HUES64 (cell line): ENCODE results near the gene GUSB.
"Not testable (repeated sequence)": the region's sequence is repeated elsewhere in the genome, so short reads cannot be mapped to it uniquely, and the experiment has no call there.

ENCODE experiments used
- H3K27ac ChIP-seq: 2 replicates; pipeline ENCODE4 v1.7.0; 2013; ENCODE audit warnings: low read depth, low read length, inconsistent platforms
- H3K27me3 ChIP-seq: 2 replicates; pipeline ENCODE4 v1.6.1; 2013; ENCODE audit warnings: mild to moderate bottlenecking, low read length; ENCODE audit not compliant: insufficient read depth
- H3K36me3 ChIP-seq: 2 replicates; pipeline ENCODE4 v1.6.1; 2013; ENCODE audit warnings: mild to moderate bottlenecking, low read length; ENCODE audit not compliant: insufficient read depth
- H3K4me1 ChIP-seq: 2 replicates; pipeline ENCODE4 v1.6.1; 2013; ENCODE audit warnings: mild to moderate bottlenecking, low read length, moderate library complexity; ENCODE audit not compliant: insufficient read depth
- H3K4me3 ChIP-seq: 2 replicates; pipeline ENCODE4 v1.5.1; 2013; ENCODE audit warnings: mild to moderate bottlenecking, low read length, moderate library complexity
- H3K9ac ChIP-seq: 2 replicates; pipeline ENCODE4 v1.6.1; 2013; ENCODE audit warnings: mild to moderate bottlenecking, low read depth, low read length
- H3K9me3 ChIP-seq: 2 replicates; pipeline ENCODE4 v1.6.1; 2013; ENCODE audit warnings: low read depth, low read length; ENCODE audit not compliant: insufficient read depth
- WGBS: fragments of 150-250, 120-280 bp; methylation state at CpG from one replicate; pipeline ENCODE4 v1.1.7; 2013; ENCODE audit warnings: missing lambda C conversion rate; 5-methylcytosine and 5-hydroxymethylcytosine counted together

The GUSB gene

DNA sequence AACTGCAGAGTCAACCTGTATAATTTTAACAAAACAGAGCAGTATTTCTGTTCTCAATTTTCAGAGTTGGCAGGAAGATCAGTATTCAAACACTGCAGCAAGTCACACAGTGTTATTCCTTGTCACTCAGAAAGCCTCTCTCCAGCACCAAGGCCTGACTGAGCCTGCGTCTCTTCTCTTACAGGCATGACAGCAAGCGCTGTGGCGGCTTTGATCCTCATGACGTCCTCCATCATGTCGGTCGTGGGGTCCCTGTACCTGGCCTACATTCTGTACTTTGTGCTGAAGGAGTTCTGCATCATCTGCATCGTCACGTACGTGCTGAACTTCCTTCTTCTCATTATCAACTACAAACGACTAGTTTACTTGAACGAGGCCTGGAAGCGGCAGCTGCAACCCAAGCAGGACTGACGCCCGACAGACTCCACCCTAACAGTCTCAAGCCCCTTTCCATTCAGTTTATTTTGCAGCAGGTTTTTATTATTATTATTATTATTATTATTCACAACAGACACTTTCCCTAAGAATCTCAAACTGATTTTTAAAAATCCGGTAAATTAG is 28.0 kb downstream of the GUSB start:
- Histone ChIP-seq H3K27me3 (no peaks in the 10 kb centered on the region), H3K9me3 (no peaks in the 10 kb centered on the region), H3K4me1 (no peaks in the 10 kb centered on the region), H3K9ac (no peak overlapping the region), H3K4me3 (no peak overlapping the region), H3K27ac (no peak overlapping the region), H3K36me3 (peaks cover 47% of the 10 kb centered on the region)
- whole genome bisulfite sequencing, result 95% methylated on average over 13 of the region's 15 CpGs

DNA sequence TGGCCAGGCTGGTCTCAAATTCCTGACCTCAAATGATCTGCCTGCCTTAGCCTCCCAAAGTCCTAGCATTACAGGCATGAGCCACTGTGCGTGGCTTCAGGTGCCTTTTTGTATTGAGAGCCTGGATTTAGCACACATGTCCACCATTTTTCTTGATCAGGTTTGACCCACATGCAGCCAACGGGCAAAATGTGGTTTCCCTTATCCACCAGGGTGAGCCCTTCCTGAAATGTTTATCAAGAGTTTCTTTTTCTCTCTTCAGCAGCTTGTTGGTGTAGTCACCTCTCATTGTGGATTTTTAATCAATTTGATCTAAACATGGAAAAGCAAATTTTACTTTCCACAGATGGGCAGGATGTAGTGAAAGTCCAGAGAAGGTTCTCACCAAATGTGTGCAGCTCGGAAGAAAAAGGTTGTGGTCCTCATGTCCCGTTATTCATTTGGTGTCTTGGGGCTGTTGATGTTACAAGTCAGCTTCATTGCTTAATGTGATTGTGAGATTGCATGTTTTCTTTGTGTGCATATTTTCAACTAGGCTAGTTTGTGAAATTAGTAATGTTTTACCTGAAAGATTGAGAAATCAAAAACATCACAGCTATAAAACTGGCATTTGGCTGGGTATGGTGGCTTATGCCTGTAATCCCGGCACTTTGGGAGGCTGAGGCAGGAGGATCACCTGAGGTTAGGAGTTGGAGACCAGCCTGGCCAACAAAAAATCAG is 28.9 kb downstream of the GUSB start:
- no peak overlapping the region for H3K27ac ChIP-seq
- H3K27me3 ChIP-seq, result no peaks in the 10 kb centered on the region
- WGBS, result 94% methylated on average over 5 of the region's 5 CpGs
- no peak overlapping the region for H3K4me3 ChIP-seq
- no peaks in the 10 kb centered on the region for H3K9me3 ChIP-seq
- H3K36me3 ChIP-seq, result peaks cover 39% of the 10 kb centered on the region
- no peaks in the 10 kb centered on the region for H3K4me1 ChIP-seq
- H3K9ac ChIP-seq, result no peak overlapping the region

DNA sequence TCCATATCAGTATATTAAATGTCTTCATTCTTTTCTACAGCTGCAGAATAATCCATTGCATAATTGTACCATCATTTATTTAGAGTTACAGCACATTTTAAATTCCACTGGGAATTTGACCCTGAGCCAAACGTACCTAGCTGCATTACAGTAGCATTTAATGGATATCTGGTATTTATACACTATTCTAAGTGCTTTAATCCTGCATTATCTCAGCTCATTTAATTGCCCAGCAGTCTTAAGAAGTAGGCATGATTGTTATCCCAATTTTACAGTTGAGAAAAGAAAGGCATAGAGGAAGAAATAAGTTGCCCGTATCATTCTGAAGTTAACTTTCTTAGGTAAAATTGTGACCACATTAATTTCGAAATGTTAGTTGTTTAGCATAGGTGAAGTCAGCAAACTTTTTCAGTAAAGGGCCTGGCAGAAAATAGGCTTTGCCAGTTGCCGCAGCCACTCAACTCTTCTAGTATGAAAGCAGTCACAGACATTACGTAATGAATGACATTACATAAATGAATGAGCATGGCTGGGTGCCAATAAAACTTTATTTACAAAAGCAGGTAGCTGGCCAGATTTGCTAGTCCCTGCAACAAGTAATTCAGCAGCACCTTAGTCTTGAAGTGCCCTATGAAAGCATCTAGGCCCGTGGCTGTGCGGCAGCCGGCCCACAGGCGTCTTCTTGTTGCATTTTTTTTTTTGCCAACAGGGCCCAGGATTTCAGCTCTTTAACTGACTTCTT is 30.0 kb downstream of the GUSB start:
- Histone ChIP-seq H3K9me3 (no peaks in the 10 kb centered on the region), H3K27ac (no peak overlapping the region), H3K9ac (no peak overlapping the region), H3K27me3 (no peaks in the 10 kb centered on the region), H3K36me3 (peaks cover 34% of the 10 kb centered on the region), H3K4me1 (no peaks in the 10 kb centered on the region), H3K4me3 (no peak overlapping the region)
- WGBS, result 94% methylated on average over 9 of the region's 9 CpGs

DNA sequence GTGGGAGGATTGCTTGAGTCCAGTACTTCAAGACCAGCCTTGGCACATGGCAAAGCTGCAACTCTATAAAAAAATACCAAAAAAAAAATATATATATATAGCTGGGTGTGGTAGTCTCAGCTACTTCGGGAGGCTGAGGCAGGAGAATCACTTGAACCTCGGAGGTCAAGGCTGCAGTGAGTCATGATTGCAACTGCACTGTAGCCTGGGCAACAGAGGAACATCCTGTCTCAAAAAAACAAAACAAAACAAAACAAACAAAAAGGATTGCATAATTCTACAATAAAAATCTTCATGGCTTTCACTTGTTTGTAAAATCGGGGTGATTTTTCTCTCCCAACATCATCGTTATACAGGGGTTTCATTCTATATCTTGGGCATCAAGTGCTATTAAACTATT is 35.1 kb downstream of the GUSB start:
- Histone ChIP-seq H3K36me3 (no peaks in the 10 kb centered on the region), H3K4me1 (no peaks in the 10 kb centered on the region), H3K9me3 (no peaks in the 10 kb centered on the region), H3K27ac (no peak overlapping the region), H3K4me3 (no peak overlapping the region), H3K27me3 (no peaks in the 10 kb centered on the region), H3K9ac (no peak overlapping the region)
- WGBS, result 94% methylated on average over 4 of the region's 4 CpGs

DNA sequence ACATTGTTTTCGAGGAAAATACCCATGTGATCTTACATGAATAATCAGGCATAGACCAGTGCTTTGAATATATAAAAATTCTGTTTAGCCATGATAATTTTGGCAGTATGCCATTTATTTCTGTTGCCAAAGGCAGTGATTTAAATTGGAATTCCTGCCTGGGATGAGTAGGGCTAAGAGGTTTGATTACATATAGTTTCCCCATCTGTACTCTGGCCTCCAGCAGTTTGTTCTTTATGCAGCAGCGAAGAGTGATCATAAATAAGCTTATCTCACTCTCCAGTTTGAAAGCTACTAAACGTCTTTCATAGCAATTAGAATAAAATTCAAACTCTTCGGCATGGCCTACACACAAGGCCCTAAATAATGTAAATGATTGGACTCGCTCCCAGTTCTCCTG is 36.2 kb downstream of the GUSB start:
- H3K4me3 ChIP-seq, H3K9ac ChIP-seq, H3K36me3 ChIP-seq, H3K4me1 ChIP-seq, H3K9me3 ChIP-seq, H3K27ac ChIP-seq, H3K27me3 ChIP-seq: not testable (repeated sequence)
- WGBS, result no CpG with 5 or more reads among the region's 5 CpGs

DNA sequence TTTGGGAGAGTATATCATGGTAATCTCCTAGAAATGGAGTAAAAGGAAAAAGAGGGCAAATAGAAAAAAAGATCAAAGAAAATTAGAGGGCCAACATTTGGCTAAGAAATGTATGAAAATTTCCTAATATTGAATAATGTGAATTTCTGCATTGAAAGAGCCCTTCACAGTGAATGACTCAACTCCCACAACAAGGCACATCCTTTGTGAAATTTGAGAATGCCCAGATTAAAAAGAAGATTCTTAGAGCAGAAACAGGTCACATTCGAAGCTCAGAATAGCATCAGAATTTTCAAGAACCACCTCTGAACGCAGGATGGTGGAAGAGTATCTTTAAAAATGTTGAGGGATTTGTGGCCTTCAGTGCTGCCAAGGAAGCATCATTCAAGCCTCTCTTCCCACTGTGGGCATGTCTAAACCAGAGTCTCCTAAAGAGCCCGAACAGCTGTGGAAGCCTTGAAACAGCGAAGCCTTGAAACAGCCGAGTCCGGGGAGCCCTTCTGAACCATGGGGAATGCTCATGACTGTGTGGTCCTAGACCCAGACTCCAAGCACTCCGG is 43.6 kb downstream of the GUSB start:
- Histone ChIP-seq H3K36me3 (peaks cover 8% of the 10 kb centered on the region; the same call in 1 of the 2 replicates), H3K27ac (no peak overlapping the region), H3K4me3 (no peak overlapping the region), H3K27me3 (no peaks in the 10 kb centered on the region), H3K4me1 (peaks cover 4% of the 10 kb centered on the region; the same call in 1 of the 2 replicates), H3K9ac (no peak overlapping the region), H3K9me3 (no peaks in the 10 kb centered on the region)
- WGBS, result 97% methylated on average over 7 of the region's 7 CpGs

DNA sequence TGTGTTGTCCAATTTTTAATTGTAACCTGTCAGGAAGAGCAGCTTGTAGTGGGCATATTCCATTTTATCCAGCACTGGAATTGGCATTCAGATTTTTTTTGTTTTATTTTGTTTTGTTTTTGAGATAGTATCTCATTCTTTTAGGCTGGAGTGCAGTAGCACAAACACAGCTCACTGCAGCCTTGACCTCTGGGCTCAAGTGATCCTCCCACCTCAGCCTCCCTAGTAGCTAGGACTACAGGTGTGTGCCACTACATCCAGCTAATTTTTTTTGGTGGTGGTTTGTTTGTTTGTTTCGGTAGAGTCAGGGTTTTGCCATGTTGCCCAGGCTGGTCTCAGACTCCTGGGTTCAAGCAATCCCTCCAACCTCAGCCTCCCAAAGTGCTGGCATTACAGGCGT is 44.7 kb downstream of the GUSB start:
- Histone ChIP-seq H3K9me3 (no peaks in the 10 kb centered on the region), H3K27ac (no peak overlapping the region), H3K27me3 (no peaks in the 10 kb centered on the region), H3K4me3 (no peak overlapping the region), H3K4me1 (peaks cover 4% of the 10 kb centered on the region; the same call in 1 of the 2 replicates), H3K36me3 (peaks cover 8% of the 10 kb centered on the region; the same call in 1 of the 2 replicates), H3K9ac (no peak overlapping the region)
- WGBS, result 91% methylated on average over 2 of the region's 2 CpGs

DNA sequence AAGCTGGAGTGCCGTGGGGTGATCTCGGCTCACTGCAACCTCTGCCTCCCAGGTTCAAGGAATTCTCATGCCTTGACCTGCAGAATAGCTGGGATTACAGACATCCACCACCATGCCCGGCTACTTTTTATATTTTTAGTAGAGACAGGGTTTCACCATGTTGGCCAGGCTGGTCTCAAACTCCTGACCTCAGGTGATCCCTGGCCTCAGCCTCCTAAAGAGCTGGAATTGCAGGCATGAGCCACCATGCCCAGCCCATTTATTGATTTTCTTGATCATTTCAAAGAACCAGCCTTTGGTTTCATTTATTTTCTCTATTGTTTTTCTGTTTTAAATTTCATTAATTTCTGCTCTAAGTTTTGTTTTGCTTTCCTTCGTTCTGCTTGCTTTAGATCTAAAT is 50.3 kb downstream of the GUSB start:
- H3K9ac ChIP-seq, result no peak overlapping the region
- no peaks in the 10 kb centered on the region for H3K36me3 ChIP-seq
- WGBS, result 93% methylated on average over 4 of the region's 4 CpGs
- no peak overlapping the region for H3K27ac ChIP-seq
- peaks cover 3% of the 10 kb centered on the region; the same call in 1 of the 2 replicates for H3K4me1 ChIP-seq
- H3K4me3 ChIP-seq, result no peak overlapping the region
- H3K9me3 ChIP-seq, result no peaks in the 10 kb centered on the region
- H3K27me3 ChIP-seq, result no peaks in the 10 kb centered on the region

DNA sequence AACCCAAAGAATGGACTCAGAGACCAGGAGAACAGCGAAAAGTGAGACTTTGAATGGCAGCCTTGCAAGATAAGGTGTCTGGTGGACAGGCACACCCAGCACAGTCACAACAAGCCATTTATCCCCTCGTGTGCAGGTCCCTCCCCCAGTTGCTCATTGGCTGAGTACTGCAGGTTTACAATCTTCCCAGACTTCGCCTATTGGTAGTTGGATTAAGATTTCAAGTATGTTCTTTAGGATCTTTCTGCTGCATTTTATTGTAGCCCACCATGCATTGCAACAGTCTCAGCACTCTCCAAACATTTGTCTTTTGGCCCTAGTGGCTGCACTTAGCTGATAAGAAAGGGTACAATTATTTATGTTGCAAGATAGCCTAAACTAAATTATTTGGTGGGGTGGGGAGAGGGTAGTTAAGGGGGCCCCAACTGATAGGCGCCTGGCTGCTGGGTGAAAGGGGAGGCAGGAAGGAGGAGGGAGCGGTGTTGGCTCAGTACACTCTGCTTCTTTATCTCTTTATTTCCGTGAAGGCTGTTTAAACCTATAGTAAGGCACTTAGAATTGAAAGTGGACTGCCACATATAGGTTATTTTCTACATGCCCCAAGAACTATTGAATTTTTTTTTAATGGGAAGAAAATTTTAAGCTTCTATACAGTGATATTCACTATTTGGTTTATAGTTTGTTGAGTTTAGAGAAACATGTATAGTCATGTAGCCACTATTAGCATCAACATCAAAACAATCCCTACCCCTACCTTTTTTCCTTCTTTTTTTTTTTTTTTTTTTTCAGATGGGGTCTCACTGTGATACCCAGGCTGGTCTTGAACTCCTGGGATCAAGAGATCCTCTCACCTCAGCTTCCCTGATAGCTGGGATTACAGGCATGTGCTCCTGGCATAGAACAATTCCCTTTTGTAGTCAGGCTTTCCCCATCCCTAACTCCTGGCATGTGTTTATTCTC is 54.2 kb downstream of the GUSB start:
- peaks cover 3% of the 10 kb centered on the region; the same call in 1 of the 2 replicates for H3K4me1 ChIP-seq
- 75% methylated on average over 5 of the region's 6 CpGs for WGBS
- no peak overlapping the region for H3K9ac ChIP-seq
- H3K36me3 ChIP-seq, result no peaks in the 10 kb centered on the region
- no peak overlapping the region for H3K4me3 ChIP-seq
- no peak overlapping the region for H3K27ac ChIP-seq
- no peaks in the 10 kb centered on the region for H3K9me3 ChIP-seq
- no peaks in the 10 kb centered on the region for H3K27me3 ChIP-seq

DNA sequence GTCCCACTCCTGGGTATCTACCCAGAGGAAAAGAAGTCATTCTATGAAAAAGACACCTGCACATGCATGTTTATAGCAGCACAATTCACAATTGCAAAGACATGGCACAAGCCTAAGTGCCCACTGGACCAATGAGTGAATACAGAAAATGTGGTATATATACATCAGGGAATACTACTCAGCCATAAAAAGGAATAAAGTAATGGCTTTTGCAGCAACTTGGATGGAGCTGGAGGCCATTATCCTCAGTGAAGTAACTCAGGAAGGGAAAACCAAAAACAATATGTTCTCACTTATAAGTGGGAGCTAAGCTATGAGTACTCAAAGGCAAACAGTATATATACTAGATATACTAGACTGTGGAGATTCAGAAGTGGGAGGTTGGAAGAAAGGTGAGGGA is 55.4 kb downstream of the GUSB start:
- no peak overlapping the region for H3K27ac ChIP-seq
- no peaks in the 10 kb centered on the region for H3K9me3 ChIP-seq
- no peak overlapping the region for H3K9ac ChIP-seq
- no peak overlapping the region for H3K4me3 ChIP-seq
- H3K4me1 ChIP-seq, result peaks cover 3% of the 10 kb centered on the region; the same call in 1 of the 2 replicates
- no peaks in the 10 kb centered on the region for H3K36me3 ChIP-seq
- no peaks in the 10 kb centered on the region for H3K27me3 ChIP-seq
